K562 (cell line): ENCODE data around the gene ULK2. TPM values are rescaled to one million over a fixed set of nuclear protein-coding genes. Genes with fewer than 3 reads are reported as not detected.

Source experiments
- ATAC-seq: fragments of 200-7000 bp; cut with Tn5 transposase; 3 replicates; pipeline ENCODE4 v1.9.1; 2020; ENCODE audit warnings: moderate library complexity
- BruUV-seq: library from RNA; stranded (reverse); fragments of 400-500 nt; replicated peaks from 2 replicates; lab custom pipeline; 2021; lab: Mats Ljungman, UMichigan
- CTCF ChIA-PET: fragments of 300-600 bp; formaldehyde crosslinking; extraction: SDS; loops from one replicate; lab custom pipeline; 2021; ENCODE audit warnings: low intra/inter-chr PET ratio; lab: Yijun Ruan, JAX
- POLR2A ChIA-PET: fragments of 300-600, 350-650 bp; sonication (Branson Sonifier 250); formaldehyde crosslinking; extraction: SDS; loops from one replicate; lab custom pipeline; 2021; ENCODE audit warnings: antibody characterized with exemption, inconsistent platforms; lab: Yijun Ruan, JAX
- DNase-seq, 4 experiments: peaks; one replicate each; pipeline versions ENCODE4 v3.0.0 to v3.0.0-alpha.2; 2011 to 2018; ENCODE audit warnings: low spot score in 3 of 4, mixed read lengths in 3 of 4; ENCODE audit errors: extremely low read depth in 1 of 4
- FAIRE-seq: peaks from 2 replicates; lab custom pipeline; 2011; peaks lifted over from hg19 to GRCh38; lab: Jason Lieb, UNC
- H2AFZ ChIP-seq: 2 replicates; pipeline ENCODE4 v1.6.0; 2011; ENCODE audit warnings: low read depth, low read length, control low read depth, inconsistent platforms
- H3K27ac ChIP-seq: fragments of 200-600 bp; 3 replicates; pipeline ENCODE4 v1.8.0; 2011; ENCODE audit warnings: low read depth, mild to moderate bottlenecking, control low read depth, inconsistent platforms, low read length, moderate library complexity, mixed read lengths; ENCODE audit errors: extremely low read depth
- H3K27me3 ChIP-seq, 2 experiments: fragments of 300-600 bp in 1 of 2; 2 replicates in 1 of 2; 3 replicates in 1 of 2; pipeline versions ENCODE4 v1.6.0 to v1.8.0; 2011; ENCODE audit warnings: inconsistent platforms in 2 of 2, low read length in 2 of 2, mild to moderate bottlenecking in 1 of 2, mixed read lengths in 1 of 2, moderate library complexity in 1 of 2; ENCODE audit not compliant: control insufficient read depth in 2 of 2, insufficient read depth in 2 of 2
- H3K36me3 ChIP-seq: fragments of 300-600 bp; 3 replicates; pipeline ENCODE4 v1.8.0; 2011; ENCODE audit warnings: mild to moderate bottlenecking, low read length, inconsistent platforms; ENCODE audit not compliant: control insufficient read depth, insufficient read depth
- H3K4me1 ChIP-seq, 2 experiments: fragments of 200-600 bp in 1 of 2; replicated peaks in 1 of 2; 2 replicates in 1 of 2; 3 replicates in 1 of 2; pipeline versions ENCODE4 v1.5.1 to v1.8.0; 2011; ENCODE audit warnings: inconsistent platforms in 2 of 2, low read length in 2 of 2, mild to moderate bottlenecking in 1 of 2, mixed read lengths in 1 of 2, moderate library complexity in 1 of 2; ENCODE audit not compliant: control insufficient read depth in 2 of 2, insufficient read depth in 2 of 2
- H3K4me2 ChIP-seq: 2 replicates; pipeline ENCODE4 v1.6.1; 2011; ENCODE audit warnings: low read length, control low read depth, inconsistent platforms, mixed read lengths; ENCODE audit not compliant: insufficient read depth
- H3K4me3 ChIP-seq: fragments of 200-600 bp; sonication (generic), shearing (Covaris generic); 2 replicates; pipeline ENCODE4 v1.5.1; 2016; ENCODE audit warnings: control low read depth, inconsistent platforms
- H3K79me2 ChIP-seq: fragments of 200-600 bp; 3 replicates; pipeline ENCODE4 v1.8.0; 2011; ENCODE audit warnings: low read length, inconsistent platforms; ENCODE audit not compliant: control insufficient read depth, insufficient read depth
- H3K9ac ChIP-seq, 2 experiments: 2 replicates each; pipeline versions ENCODE4 v1.6.0 to v1.6.1; 2011; ENCODE audit warnings: low read depth in 2 of 2, low read length in 2 of 2, control low read depth in 1 of 2, inconsistent platforms in 1 of 2, mild to moderate bottlenecking in 1 of 2, mixed read lengths in 1 of 2; ENCODE audit not compliant: insufficient read depth in 1 of 2
- H3K9me1 ChIP-seq: one replicate; pipeline ENCODE4 v1.6.0; 2011; ENCODE audit warnings: inconsistent platforms, mild to moderate bottlenecking, low read length, moderate library complexity; ENCODE audit not compliant: control insufficient read depth, insufficient read depth
- H3K9me3 ChIP-seq: replicated peaks from 2 replicates; pipeline ENCODE4 v1.5.1; 2011; ENCODE audit warnings: low read depth, low read length, inconsistent platforms; ENCODE audit not compliant: control insufficient read depth, insufficient read depth
- H4K20me1 ChIP-seq: replicated peaks from 2 replicates; pipeline ENCODE4 v1.6.1; 2011; ENCODE audit warnings: low read length, inconsistent platforms, mixed read lengths; ENCODE audit not compliant: control insufficient read depth, insufficient read depth
- CBX1 ChIP-seq: sonication (generic); IDR thresholded peaks from 2 replicates; pipeline ENCODE4 v1.6.1; 2016; ENCODE audit warnings: antibody characterized with exemption, low read depth, mild to moderate bottlenecking
- NUFIP1 ChIP-seq: fragments of 450-650 bp; IDR thresholded peaks from 2 replicates; pipeline ENCODE4 v1.6.1; 2018; ENCODE audit not compliant: partially characterized antibody
- RAD51 ChIP-seq: fragments of 450-650 bp; IDR thresholded peaks from 2 replicates; pipeline ENCODE4 v1.7.1; 2016; ENCODE audit warnings: low read depth, mild to moderate bottlenecking, borderline replicate concordance
- SRSF1 ChIP-seq: fragments of 200-400 bp; formaldehyde crosslinking; IDR thresholded peaks from 2 replicates; pipeline ENCODE4 v1.6.1; 2017; ENCODE audit warnings: mild to moderate bottlenecking, low read depth, low read length, moderate library complexity
- ZBTB1 ChIP-seq: sonication (generic); formaldehyde crosslinking; IDR thresholded peaks from 2 replicates; pipeline ENCODE4 v1.8.1; 2023; ENCODE audit warnings: missing genetic modification reagents, low read depth, mild to moderate bottlenecking, borderline replicate concordance
- ZSCAN32 ChIP-seq: fragments of 450-650 bp; formaldehyde crosslinking; IDR thresholded peaks from 2 replicates; pipeline ENCODE4 v1.4.0; 2020; ENCODE audit warnings: mild to moderate bottlenecking, moderate library complexity
- WGBS: fragments of 100-300 bp; shearing (Covaris generic); methylation state at CpG from one replicate; pipeline ENCODE4 v1.1.6; 2016; ENCODE audit warnings: low coverage, mixed read lengths; ENCODE audit not compliant: insufficient coverage; ENCODE audit errors: missing lambda C conversion rate; 5-methylcytosine and 5-hydroxymethylcytosine counted together
- in situ Hi-C: fragments of 300-500 bp; cut with MboI; formaldehyde crosslinking; loops from 4 replicates; pipeline ENCODE4 v1.15.0; 2018; ENCODE audit warnings: inconsistent platforms, mixed read lengths
- intact Hi-C: fragments of 100-400 bp; cut with micrococcal nuclease; formaldehyde crosslinking; loops from 2 replicates; pipeline ENCODE4 v1.14.2; 2022
- polyA plus RNA-seq, 8 experiments: library from polyadenylated mRNA; depleted of rRNA in 4 of 8; stranded (reverse) in 5 of 8; unstranded in 3 of 8; fragments of >200 nt; fragmentation: Nextera tagmentation in 2 of 8; fragmentation: Illumina TruSeq in 1 of 8; extraction: Ambion mirVana in 2 of 8; extraction: Trizol in 1 of 8; gene quantifications; 2 replicates each; pipeline versions ENCODE4 v1.2.1 to v1.2.3, GENCODE V29; 2011 to 2014; ENCODE audit warnings: inconsistent platforms in 1 of 8, missing spikeins in 1 of 8
- total RNA-seq, 7 experiments: library from RNA; depleted of rRNA in 6 of 7; stranded (reverse); fragments of >200 nt in 6 of 7; fragmentation: Illumina TruSeq in 2 of 7; extraction: Trizol in 2 of 7; gene quantifications; 2 replicates each; pipeline versions ENCODE4 v1.2.1 to v1.2.3, GENCODE V29; 2011 to 2021; ENCODE audit warnings: low replicate concordance in 1 of 7
- TF ChIP-seq, protein P1 (sequence below): sonication (generic); formaldehyde crosslinking; IDR thresholded peaks from 2 replicates; pipeline ENCODE4 v1.8.0; 2022; ENCODE audit warnings: missing genetic modification reagents, mild to moderate bottlenecking, moderate library complexity, borderline replicate concordance
- TF ChIP-seq, protein P2 (sequence below), 3 experiments: IDR thresholded peaks in 2 of 3; conservative IDR thresholded peaks in 1 of 3; 2 replicates each; pipeline ENCODE4 v1.5.1; 2011 to 2012; ENCODE audit warnings: low read length in 3 of 3, mild to moderate bottlenecking in 3 of 3, control low read depth in 2 of 3, improper control_type of control experiment in 1 of 3, inconsistent platforms in 1 of 3, low read depth in 1 of 3, mixed read lengths in 1 of 3, moderate library complexity in 1 of 3; ENCODE audit not compliant: insufficient read depth in 2 of 3
- TF ChIP-seq, protein P3 (sequence below): sonication (generic); formaldehyde crosslinking; IDR thresholded peaks from 2 replicates; pipeline ENCODE4 v1.8.1; 2023; ENCODE audit warnings: mild to moderate bottlenecking, missing genetic modification reagents
- TF ChIP-seq, protein P4 (sequence below): fragments of 150-350 bp; conservative IDR thresholded peaks from 2 replicates; pipeline ENCODE4 v1.6.1; 2014; ENCODE audit warnings: low read length

ULK2 gene
- total and polyA plus RNA-seq, 9 of the 15 experiments (the other 6 are each of a cell fraction or from before 2014, with no cell fraction given): 0.01 to 0.18 (median 0.07) TPM; not detected in 5

DNA sequence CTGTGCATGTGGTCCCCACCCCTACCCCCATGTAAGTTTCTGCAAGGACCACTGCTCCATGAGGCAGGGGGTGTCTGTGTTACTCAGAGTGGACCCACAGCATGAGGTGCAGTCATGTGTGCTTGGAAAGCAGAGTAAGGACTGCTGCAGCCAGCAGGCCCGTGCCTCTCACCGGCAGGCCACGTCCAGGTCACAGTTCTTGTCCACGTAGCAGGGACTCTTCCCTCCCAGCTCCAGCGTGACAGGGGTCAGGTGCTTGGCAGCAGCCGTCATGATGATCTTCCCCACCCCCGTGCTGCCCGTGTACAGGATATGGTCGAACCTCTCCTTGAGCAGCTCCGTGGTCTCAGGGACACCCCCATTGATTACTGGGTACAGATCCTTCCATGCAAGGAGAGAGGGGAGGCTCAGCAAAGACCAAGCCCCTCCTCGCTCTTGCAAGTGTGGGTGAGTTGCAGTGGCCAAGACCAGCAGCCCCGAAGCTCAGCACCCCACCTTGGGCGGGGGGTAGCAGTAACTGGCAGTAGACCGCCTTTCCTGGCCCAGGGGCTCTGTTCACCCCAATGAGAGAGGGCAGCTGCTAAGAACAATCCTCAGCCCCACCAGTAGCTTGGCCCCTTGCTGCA, 125.8 kb downstream of the ULK2 start:
- no peak for FAIRE-seq
- Histone ChIP-seq H3K9me3 (no peaks in the 10 kb centered on the region), H3K36me3 (no peaks in the 10 kb centered on the region), H3K4me2 (no peak overlapping the region), H3K9me1 (no peaks in the 10 kb centered on the region), H3K27ac (no peak overlapping the region), H4K20me1 (no peaks in the 10 kb centered on the region), H3K4me1 (peaks cover 0 to 5% of the 10 kb centered on the region in 2 experiments; a peak in 1 of 5 replicates), H3K4me3 (no peak overlapping the region), H3K9ac (no peak overlapping the region), H3K79me2 (no peaks in the 10 kb centered on the region), H2AFZ (no peak overlapping the region), H3K27me3 (peaks cover 3 to 18% of the 10 kb centered on the region in 2 experiments; a peak in 4 of 5 replicates)
- no peak for ATAC-seq
- POLR2A ChIA-PET: interaction anchor here (0.6 kb wide), 2 partner anchors 9 to 68 kb away, joined by 3 to 4 read pairs; no protein-coding TSS in a partner anchor
- DNase-seq: no peak
- intact Hi-C loops: no loop called here
- BruUV-seq: no TSS peak
- no peak for TF ChIP-seq CBX1
- TF ChIP-seq, protein P1, sequence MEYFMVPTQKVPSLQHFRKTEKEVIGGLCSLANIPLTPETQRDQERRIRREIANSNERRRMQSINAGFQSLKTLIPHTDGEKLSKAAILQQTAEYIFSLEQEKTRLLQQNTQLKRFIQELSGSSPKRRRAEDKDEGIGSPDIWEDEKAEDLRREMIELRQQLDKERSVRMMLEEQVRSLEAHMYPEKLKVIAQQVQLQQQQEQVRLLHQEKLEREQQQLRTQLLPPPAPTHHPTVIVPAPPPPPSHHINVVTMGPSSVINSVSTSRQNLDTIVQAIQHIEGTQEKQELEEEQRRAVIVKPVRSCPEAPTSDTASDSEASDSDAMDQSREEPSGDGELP (CRISPR knock-in tag): no peak
- TF ChIP-seq, protein P2, sequence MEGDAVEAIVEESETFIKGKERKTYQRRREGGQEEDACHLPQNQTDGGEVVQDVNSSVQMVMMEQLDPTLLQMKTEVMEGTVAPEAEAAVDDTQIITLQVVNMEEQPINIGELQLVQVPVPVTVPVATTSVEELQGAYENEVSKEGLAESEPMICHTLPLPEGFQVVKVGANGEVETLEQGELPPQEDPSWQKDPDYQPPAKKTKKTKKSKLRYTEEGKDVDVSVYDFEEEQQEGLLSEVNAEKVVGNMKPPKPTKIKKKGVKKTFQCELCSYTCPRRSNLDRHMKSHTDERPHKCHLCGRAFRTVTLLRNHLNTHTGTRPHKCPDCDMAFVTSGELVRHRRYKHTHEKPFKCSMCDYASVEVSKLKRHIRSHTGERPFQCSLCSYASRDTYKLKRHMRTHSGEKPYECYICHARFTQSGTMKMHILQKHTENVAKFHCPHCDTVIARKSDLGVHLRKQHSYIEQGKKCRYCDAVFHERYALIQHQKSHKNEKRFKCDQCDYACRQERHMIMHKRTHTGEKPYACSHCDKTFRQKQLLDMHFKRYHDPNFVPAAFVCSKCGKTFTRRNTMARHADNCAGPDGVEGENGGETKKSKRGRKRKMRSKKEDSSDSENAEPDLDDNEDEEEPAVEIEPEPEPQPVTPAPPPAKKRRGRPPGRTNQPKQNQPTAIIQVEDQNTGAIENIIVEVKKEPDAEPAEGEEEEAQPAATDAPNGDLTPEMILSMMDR (IDR thresholded peaks at IDR 0.05 in 2 of 3, conservative IDR thresholded peaks at IDR 0.05 in 1 of 3; ENCODE audit: insufficient read depth in 2 of 3, low read depth in 1 of 3, low read length in 3 of 3): no peak
- TF ChIP-seq, protein P3, sequence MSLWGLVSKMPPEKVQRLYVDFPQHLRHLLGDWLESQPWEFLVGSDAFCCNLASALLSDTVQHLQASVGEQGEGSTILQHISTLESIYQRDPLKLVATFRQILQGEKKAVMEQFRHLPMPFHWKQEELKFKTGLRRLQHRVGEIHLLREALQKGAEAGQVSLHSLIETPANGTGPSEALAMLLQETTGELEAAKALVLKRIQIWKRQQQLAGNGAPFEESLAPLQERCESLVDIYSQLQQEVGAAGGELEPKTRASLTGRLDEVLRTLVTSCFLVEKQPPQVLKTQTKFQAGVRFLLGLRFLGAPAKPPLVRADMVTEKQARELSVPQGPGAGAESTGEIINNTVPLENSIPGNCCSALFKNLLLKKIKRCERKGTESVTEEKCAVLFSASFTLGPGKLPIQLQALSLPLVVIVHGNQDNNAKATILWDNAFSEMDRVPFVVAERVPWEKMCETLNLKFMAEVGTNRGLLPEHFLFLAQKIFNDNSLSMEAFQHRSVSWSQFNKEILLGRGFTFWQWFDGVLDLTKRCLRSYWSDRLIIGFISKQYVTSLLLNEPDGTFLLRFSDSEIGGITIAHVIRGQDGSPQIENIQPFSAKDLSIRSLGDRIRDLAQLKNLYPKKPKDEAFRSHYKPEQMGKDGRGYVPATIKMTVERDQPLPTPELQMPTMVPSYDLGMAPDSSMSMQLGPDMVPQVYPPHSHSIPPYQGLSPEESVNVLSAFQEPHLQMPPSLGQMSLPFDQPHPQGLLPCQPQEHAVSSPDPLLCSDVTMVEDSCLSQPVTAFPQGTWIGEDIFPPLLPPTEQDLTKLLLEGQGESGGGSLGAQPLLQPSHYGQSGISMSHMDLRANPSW (CRISPR knock-in tag): no peak
- no peak for TF ChIP-seq ZSCAN32 (CRISPR knock-in tag)
- no peak for TF ChIP-seq SRSF1
- TF ChIP-seq, protein P4, sequence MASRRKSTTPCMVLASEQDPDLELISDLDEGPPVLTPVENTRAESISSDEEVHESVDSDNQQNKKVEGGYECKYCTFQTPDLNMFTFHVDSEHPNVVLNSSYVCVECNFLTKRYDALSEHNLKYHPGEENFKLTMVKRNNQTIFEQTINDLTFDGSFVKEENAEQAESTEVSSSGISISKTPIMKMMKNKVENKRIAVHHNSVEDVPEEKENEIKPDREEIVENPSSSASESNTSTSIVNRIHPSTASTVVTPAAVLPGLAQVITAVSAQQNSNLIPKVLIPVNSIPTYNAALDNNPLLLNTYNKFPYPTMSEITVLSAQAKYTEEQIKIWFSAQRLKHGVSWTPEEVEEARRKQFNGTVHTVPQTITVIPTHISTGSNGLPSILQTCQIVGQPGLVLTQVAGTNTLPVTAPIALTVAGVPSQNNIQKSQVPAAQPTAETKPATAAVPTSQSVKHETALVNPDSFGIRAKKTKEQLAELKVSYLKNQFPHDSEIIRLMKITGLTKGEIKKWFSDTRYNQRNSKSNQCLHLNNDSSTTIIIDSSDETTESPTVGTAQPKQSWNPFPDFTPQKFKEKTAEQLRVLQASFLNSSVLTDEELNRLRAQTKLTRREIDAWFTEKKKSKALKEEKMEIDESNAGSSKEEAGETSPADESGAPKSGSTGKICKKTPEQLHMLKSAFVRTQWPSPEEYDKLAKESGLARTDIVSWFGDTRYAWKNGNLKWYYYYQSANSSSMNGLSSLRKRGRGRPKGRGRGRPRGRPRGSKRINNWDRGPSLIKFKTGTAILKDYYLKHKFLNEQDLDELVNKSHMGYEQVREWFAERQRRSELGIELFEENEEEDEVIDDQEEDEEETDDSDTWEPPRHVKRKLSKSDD: no peak
- no peak for TF ChIP-seq RAD51
- TF ChIP-seq NUFIP1: no peak
- TF ChIP-seq ZBTB1: no peak
- CTCF ChIA-PET: no interaction called here
- in situ Hi-C loops: no loop called here
- 0% methylated on average over 7 of the region's 14 CpGs for whole genome bisulfite sequencing
